Measurements from ENCODE around the gene ZNF446.

GRCh38 chr19:58469241-58470013 is 6.7 kb upstream of the ZNF446 start:
- TF ChIP-seq CTCF (IDR thresholded peaks at IDR 0.05; ENCODE audit: insufficient read depth, low read depth, low read length) (no peak), EZH2 (IDR thresholded peaks at IDR 0.05; ENCODE audit: insufficient read depth, low read length) (no peak)

Measured in astrocyte (in vitro differentiated cells and primary cell).